ENCODE measurements around the gene CCDC178. TPM values are rescaled to one million over a fixed set of nuclear protein-coding genes. Genes with fewer than 3 reads are reported as not detected.

Gene CCDC178
- total RNA-seq, 4 donors from 2014 or later: 1.2 to 2.2 (median 1.7) TPM; not detected in 1

GRCh38 chr18:33317640-33318039 lies 122.9 kb downstream of the CCDC178 start:
- TF ChIP-seq EP300 (IDR thresholded peaks at IDR 0.05) (no peak), POLR2A (IDR thresholded peaks at IDR 0.05; ENCODE audit: low read depth) (no peak), CTCF (IDR thresholded peaks at IDR 0.05) (no peak), POLR2AphosphoS5 (IDR thresholded peaks at IDR 0.05) (no peak)
- Histone ChIP-seq H3K9me3 (no peaks in the 10 kb centered on the region), H3K27me3 (no peaks in the 10 kb centered on the region), H3K4me1 (no peaks in the 10 kb centered on the region), H3K27ac (replicated peaks in 1 of 4) (no peak overlapping the region), H3K4me3 (no peak overlapping the region), H3K36me3 (no peaks in the 10 kb centered on the region)
- 87% methylated on average over 2 of the region's 2 CpGs for WGBS
- no peak for DNase-seq (ENCODE audit: extremely low spot score)
- intact Hi-C loops (cut with DNase I): no loop called here

- TF ChIP-seq POLR2AphosphoS5 (IDR thresholded peaks at IDR 0.05) (no peak), CTCF (IDR thresholded peaks at IDR 0.05) (no peak), POLR2A (IDR thresholded peaks at IDR 0.05; ENCODE audit: low read depth) (no peak), EP300 (IDR thresholded peaks at IDR 0.05) (no peak)
- 91% methylated on average over 33 of the region's 33 CpGs for WGBS
These were observed 124.4 kb downstream of the CCDC178 start for GRCh38 chr18:33316146-33316587.

GRCh38 chr18:33307520-33307919 lies 133.0 kb downstream of the CCDC178 start:
- no peaks in the 10 kb centered on the region for H3K27me3 ChIP-seq
- H3K36me3 ChIP-seq: no peaks in the 10 kb centered on the region
- no peak for DNase-seq (ENCODE audit: extremely low spot score)
- H3K4me1 ChIP-seq: no peaks in the 10 kb centered on the region
- H3K9me3 ChIP-seq: no peaks in the 10 kb centered on the region
- H3K4me3 ChIP-seq: no peak overlapping the region
- no peak overlapping the region for H3K27ac ChIP-seq (replicated peaks in 1 of 4)
- WGBS: 78% methylated on average over 1 of the region's 1 CpG
- intact Hi-C loops (cut with DNase I): no loop called here
- no peak for TF ChIP-seq EP300 (IDR thresholded peaks at IDR 0.05)
- no peak for TF ChIP-seq POLR2A (IDR thresholded peaks at IDR 0.05; ENCODE audit: low read depth)
- no peak for TF ChIP-seq POLR2AphosphoS5 (IDR thresholded peaks at IDR 0.05)
- TF ChIP-seq CTCF (IDR thresholded peaks at IDR 0.05): no peak

More at GRCh38 chr18:33316146-33316587, 124.4 kb downstream of the CCDC178 start:
- intact Hi-C loops (cut with DNase I): no loop called here
- Histone ChIP-seq H3K27ac (replicated peaks in 1 of 4) (no peak overlapping the region), H3K27me3 (no peaks in the 10 kb centered on the region), H3K4me3 (no peak overlapping the region), H3K4me1 (no peaks in the 10 kb centered on the region), H3K36me3 (no peaks in the 10 kb centered on the region), H3K9me3 (no peaks in the 10 kb centered on the region)
- no peak for DNase-seq (ENCODE audit: extremely low spot score)

- Histone ChIP-seq H3K27me3 (no peaks in the 10 kb centered on the region), H3K36me3 (no peaks in the 10 kb centered on the region), H3K4me1 (no peaks in the 10 kb centered on the region)
These were observed 136.2 kb downstream of the CCDC178 start for GRCh38 chr18:33304277-33304676.

More at GRCh38 chr18:33304277-33304676, 136.2 kb downstream of the CCDC178 start:
- no peak overlapping the region for H3K4me3 ChIP-seq
- 73% methylated on average over 3 of the region's 3 CpGs for WGBS
- DNase-seq (ENCODE audit: extremely low spot score): no peak
- intact Hi-C loops (cut with DNase I): no loop called here
- TF ChIP-seq EP300 (IDR thresholded peaks at IDR 0.05) (no peak), POLR2AphosphoS5 (IDR thresholded peaks at IDR 0.05) (no peak), POLR2A (IDR thresholded peaks at IDR 0.05; ENCODE audit: low read depth) (no peak), CTCF (IDR thresholded peaks at IDR 0.05) (no peak)
- no peaks in the 10 kb centered on the region for H3K9me3 ChIP-seq
- H3K27ac ChIP-seq (replicated peaks in 1 of 4): no peak overlapping the region

All from esophagus muscularis mucosa (tissue), 4 donors.